ENCODE measurements around the gene MED13L. TPM values are rescaled to one million over a fixed set of nuclear protein-coding genes. Genes with fewer than 3 reads are reported as not detected.

The MED13L gene
- total and polyA plus RNA-seq, 2 donors (not counting 1 experiment from before 2014, with no cell fraction given), result 20.3 to 207 TPM

- CTCF ChIA-PET, result no interaction called here
- H3K27ac Mint-ChIP-seq, result no peak overlapping the region
- H3K27me3 Mint-ChIP-seq, result no peaks in the 10 kb centered on the region
- no peak for ATAC-seq (ENCODE audit: low read depth)
- H3K4me3 Mint-ChIP-seq, result no peak overlapping the region
- Histone ChIP-seq H3K27ac (ENCODE audit: low read length in 2 of 2) (no peak overlapping the region), H3K4me2 (replicated peaks; ENCODE audit: low read depth, low read length, poor library complexity, severe bottlenecking) (no peak overlapping the region), H2AFZ (ENCODE audit: insufficient read depth, low read depth, low read length, poor library complexity, severe bottlenecking) (no peak overlapping the region), H3K36me3 (replicated peaks in 1 of 2; ENCODE audit: control extremely low read depth in 1 of 2, control insufficient read depth in 1 of 2, extremely low read depth in 1 of 2, insufficient read depth in 2 of 2, low read length in 1 of 2) (peaks cover 4 to 89% of the 10 kb centered on the region in 2 experiments), H3K27me3 (replicated peaks in 1 of 4; ENCODE audit: control extremely low read depth in 1 of 4, control insufficient read depth in 3 of 4, insufficient read depth in 4 of 4, low read length in 3 of 4) (no peaks in the 10 kb centered on the region), H4K20me1 (ENCODE audit: control insufficient read depth, insufficient read depth, low read length, poor library complexity, severe bottlenecking) (no peaks in the 10 kb centered on the region), H3K9ac (ENCODE audit: low read length) (no peak overlapping the region), H3K4me3 (ENCODE audit: control extremely low read depth in 1 of 5, extremely low read depth in 1 of 5, insufficient read depth in 1 of 5, low read depth in 2 of 5, low read length in 4 of 5) (no peak overlapping the region), H3K79me2 (ENCODE audit: control insufficient read depth, insufficient read depth, low read length) (no peaks in the 10 kb centered on the region), H3K9me3 (ENCODE audit: control extremely low read depth in 1 of 3, control insufficient read depth in 2 of 3, insufficient read depth in 1 of 3, low read length in 2 of 3) (no peaks in the 10 kb centered on the region), H3K4me1 (ENCODE audit: control insufficient read depth in 2 of 2, insufficient read depth in 2 of 2, low read length in 2 of 2) (no peaks in the 10 kb centered on the region)
- H3K4me1 Mint-ChIP-seq, result no peaks in the 10 kb centered on the region
- POLR2A ChIA-PET, result no interaction called here
- TF ChIP-seq CTCF (IDR thresholded peaks at IDR 0.05) (no peak), EZH2 (IDR thresholded peaks at IDR 0.05; ENCODE audit: borderline replicate concordance, insufficient read depth, low read depth, low read length, poor library complexity, severe bottlenecking) (no peak)
- intact Hi-C loops (cut with micrococcal nuclease), result loop anchor here (10.0 kb wide), 1 partner anchor 54 kb away; no protein-coding TSS in a partner anchor
- DNase-seq, result no peak
- 100% methylated on average over 3 of the region's 3 CpGs for WGBS (ENCODE audit: insufficient coverage)
- no peaks in the 10 kb centered on the region for H3K9me3 Mint-ChIP-seq (ENCODE audit: insufficient read depth)
These were observed 267.0 kb downstream of the MED13L start for GRCh38 chr12:116010467-116010866.

- H3K27ac Mint-ChIP-seq, result no peak overlapping the region
- H2AFZ ChIP-seq (ENCODE audit: insufficient read depth, low read depth, low read length, poor library complexity, severe bottlenecking), result no peak overlapping the region
- ChIA-PET CTCF (no interaction called here), POLR2A (no interaction called here)
- no peaks in the 10 kb centered on the region for H3K9me3 Mint-ChIP-seq (ENCODE audit: insufficient read depth)
- H3K27ac ChIP-seq (ENCODE audit: low read length in 2 of 2), result no peak overlapping the region
- H3K9me3 ChIP-seq (ENCODE audit: control extremely low read depth in 1 of 3, control insufficient read depth in 2 of 3, insufficient read depth in 1 of 3, low read length in 2 of 3), result no peaks in the 10 kb centered on the region
- no peaks in the 10 kb centered on the region for H3K79me2 ChIP-seq (ENCODE audit: control insufficient read depth, insufficient read depth, low read length)
- intact Hi-C loops (cut with micrococcal nuclease), result loop anchor here (10.0 kb wide), 1 partner anchor 55 kb away; no protein-coding TSS in a partner anchor
- H3K4me1 ChIP-seq (ENCODE audit: control insufficient read depth in 2 of 2, insufficient read depth in 2 of 2, low read length in 2 of 2), result no peaks in the 10 kb centered on the region
- no peak overlapping the region for H3K9ac ChIP-seq (ENCODE audit: low read length)
- no peak overlapping the region for H3K4me2 ChIP-seq (replicated peaks; ENCODE audit: low read depth, low read length, poor library complexity, severe bottlenecking)
- ATAC-seq (ENCODE audit: low read depth) (no peak), DNase-seq (no peak)
- H3K36me3 ChIP-seq (replicated peaks in 1 of 2; ENCODE audit: control extremely low read depth in 1 of 2, control insufficient read depth in 1 of 2, extremely low read depth in 1 of 2, insufficient read depth in 2 of 2, low read length in 1 of 2), result peaks cover 4 to 89% of the 10 kb centered on the region in 2 experiments
- no peaks in the 10 kb centered on the region for H3K4me1 Mint-ChIP-seq
- H4K20me1 ChIP-seq (ENCODE audit: control insufficient read depth, insufficient read depth, low read length, poor library complexity, severe bottlenecking), result no peaks in the 10 kb centered on the region
- no peak overlapping the region for H3K4me3 Mint-ChIP-seq
- WGBS (ENCODE audit: insufficient coverage), result 93% methylated on average over 3 of the region's 4 CpGs
- H3K27me3 Mint-ChIP-seq, result no peaks in the 10 kb centered on the region
- TF ChIP-seq EZH2 (IDR thresholded peaks at IDR 0.05; ENCODE audit: borderline replicate concordance, insufficient read depth, low read depth, low read length, poor library complexity, severe bottlenecking) (no peak), CTCF (IDR thresholded peaks at IDR 0.05) (peak; percentile 40)
- no peak overlapping the region for H3K4me3 ChIP-seq (ENCODE audit: control extremely low read depth in 1 of 5, extremely low read depth in 1 of 5, insufficient read depth in 1 of 5, low read depth in 2 of 5, low read length in 4 of 5)
- H3K27me3 ChIP-seq (replicated peaks in 1 of 4; ENCODE audit: control extremely low read depth in 1 of 4, control insufficient read depth in 3 of 4, insufficient read depth in 4 of 4, low read length in 3 of 4), result no peaks in the 10 kb centered on the region
These were observed 267.7 kb downstream of the MED13L start for GRCh38 chr12:116009805-116010204.

Measured in B cell (primary cell).